T-helper 22 cell (primary cell): ENCODE results near the gene SLC25A3.
A peak's percentile ranks its signal among the peaks of the same experiment; 100 is the strongest.
"Not testable (repeated sequence)": the region's sequence is repeated elsewhere in the genome, so short reads cannot be mapped to it uniquely, and the experiment has no call there.

Source experiments
- DNase-seq: peaks from one replicate; pipeline ENCODE4 v3.0.0-alpha.2; 2020; ENCODE audit warnings: low read depth

SLC25A3 gene

GRCh38 chr12:98594050-98594835 lies 757 bp downstream of the SLC25A3 start:
- no peak for DNase-seq

GRCh38 chr12:98595243-98595988 lies 1.9 kb downstream of the SLC25A3 start:
- DNase-seq = no peak

DNA sequence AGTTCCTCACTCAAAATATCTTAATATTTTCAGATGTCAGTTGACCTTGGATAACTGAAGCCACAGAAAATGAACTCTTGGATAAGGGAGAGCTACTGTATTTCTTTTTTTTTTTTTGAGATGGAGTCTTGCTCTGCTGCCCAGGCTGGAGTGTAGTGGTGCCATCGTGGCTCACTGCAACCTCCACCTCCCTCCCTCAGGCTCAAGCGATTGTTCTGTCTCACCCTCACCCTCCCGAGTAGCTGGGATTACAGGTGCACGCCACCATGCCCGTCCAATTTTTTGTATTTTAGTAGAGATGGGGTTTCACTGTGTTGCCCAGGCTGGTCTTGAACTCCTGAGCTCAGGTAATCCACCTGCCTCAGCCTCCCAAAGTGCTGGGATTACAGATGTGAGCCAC lies 3.8 kb downstream of the SLC25A3 start:
- DNase-seq = not testable (repeated sequence)

- DNase-seq = no peak
Measured at GRCh38 chr12:98601924-98602323, 8.4 kb downstream of the SLC25A3 start.

DNA sequence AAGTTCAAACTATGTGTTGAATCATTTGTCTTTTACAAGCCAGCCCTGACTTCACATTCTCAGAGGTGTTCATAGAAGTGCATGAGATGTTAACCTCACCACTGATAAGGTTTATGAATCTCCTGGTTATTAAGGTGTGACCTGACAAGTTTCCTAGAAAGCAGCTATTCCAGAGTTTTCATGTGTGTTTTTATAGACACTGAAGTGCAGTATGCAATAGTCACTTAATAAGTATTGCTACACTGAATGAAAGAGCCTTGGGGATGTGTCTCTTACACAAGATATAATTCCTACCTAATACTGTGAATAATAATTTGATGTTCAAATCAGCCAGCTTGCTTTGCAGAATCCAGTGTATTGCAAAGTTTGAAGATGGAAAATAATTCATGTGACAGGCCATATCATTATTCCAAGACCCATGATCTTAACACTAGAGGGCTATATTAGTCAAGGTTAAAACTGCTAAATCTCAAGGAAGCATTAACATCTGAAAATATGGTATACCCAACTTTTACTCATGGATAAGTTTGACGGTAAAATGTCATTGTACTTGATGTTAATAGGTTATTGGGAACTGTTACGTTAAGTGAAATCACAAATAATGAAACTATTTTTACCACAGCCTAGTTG lies 13.0 kb downstream of the SLC25A3 start:
- DNase-seq = no peak

DNA sequence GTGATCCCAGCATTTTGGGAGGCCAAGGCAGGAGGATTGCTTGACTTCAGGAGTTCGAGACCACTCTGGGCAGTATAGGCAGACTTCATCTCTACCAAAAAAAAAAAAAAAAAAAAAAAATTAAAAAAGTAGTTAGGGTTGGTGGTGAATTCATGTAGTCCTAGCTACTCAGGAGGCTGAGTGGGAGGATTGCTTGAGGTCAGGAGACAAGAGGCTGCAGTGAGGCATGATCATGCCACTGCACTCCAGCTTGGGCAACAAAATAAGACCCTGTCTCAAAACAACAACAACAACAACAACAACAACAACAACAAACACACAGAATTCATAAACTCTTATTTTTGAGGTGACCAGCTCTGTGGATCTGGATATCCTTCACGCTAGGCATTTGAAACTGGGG lies 17.1 kb downstream of the SLC25A3 start:
- DNase-seq = no peak

- no peak for DNase-seq
Measured at GRCh38 chr12:98612696-98613334, 19.3 kb downstream of the SLC25A3 start.

GRCh38 chr12:98618952-98619351 lies 25.5 kb downstream of the SLC25A3 start:
- DNase-seq = no peak

GRCh38 chr12:98635657-98636323 lies 42.3 kb downstream of the SLC25A3 start:
- DNase-seq = no peak

DNA sequence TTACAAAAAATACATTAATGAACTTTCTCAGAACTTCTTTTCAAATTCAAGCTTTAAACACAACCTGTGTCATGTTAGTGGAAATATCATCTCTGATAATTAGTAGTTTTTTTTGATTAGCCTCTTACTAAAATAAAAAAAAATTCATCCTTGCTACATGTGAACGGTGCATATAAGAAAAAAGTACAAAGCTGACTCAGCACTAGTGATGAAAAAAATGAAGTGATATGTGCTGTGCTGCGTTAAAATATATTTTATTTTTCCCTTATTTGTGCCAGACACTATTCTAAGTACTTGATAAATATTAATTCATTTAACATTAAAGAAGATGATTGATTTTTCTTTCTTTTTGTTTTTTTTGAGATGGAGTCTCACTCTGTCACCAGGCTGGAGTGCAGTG lies 43.6 kb downstream of the SLC25A3 start:
- DNase-seq = no peak

DNA sequence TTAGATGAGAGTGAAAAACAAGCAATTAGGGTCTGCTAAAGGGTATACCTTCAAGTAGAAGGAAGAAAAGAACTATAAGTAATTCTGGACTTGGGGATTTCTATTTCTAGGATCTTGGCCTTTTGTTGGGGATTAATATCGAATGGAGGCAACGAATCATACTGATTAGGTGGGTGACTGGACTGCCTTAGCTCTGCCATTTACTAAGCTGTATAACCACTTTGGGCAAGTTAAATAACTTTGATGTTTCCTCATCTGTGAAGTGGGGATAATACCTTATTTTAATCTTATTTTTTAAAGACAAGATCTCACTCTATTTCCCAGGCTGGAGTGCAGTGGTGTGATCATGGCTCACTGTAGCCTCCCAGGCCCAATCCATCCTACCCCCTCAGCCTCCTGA lies 44.5 kb downstream of the SLC25A3 start:
- DNase-seq = no peak

DNA sequence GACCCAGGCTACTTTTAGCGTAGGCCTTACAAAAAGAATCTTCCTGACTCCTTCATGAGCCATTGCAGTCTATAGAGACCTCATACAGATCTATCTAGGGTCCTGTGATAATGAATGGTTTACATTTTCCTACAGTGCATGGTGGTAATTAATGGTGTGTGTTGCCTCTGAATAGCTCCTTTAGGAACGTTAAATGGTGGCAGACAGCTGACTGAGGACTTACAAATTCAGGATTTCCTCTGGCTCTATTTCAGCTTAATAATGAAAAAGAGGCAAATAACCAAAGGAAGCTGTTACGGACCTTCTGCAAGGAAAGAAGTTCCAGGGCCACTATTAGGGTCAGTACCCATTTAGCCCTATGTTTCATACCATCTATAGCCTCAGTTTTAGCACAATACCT lies 46.0 kb downstream of the SLC25A3 start:
- DNase-seq = no peak

GRCh38 chr12:98642801-98643200 lies 49.3 kb downstream of the SLC25A3 start:
- DNase-seq = not testable (repeated sequence)

DNA sequence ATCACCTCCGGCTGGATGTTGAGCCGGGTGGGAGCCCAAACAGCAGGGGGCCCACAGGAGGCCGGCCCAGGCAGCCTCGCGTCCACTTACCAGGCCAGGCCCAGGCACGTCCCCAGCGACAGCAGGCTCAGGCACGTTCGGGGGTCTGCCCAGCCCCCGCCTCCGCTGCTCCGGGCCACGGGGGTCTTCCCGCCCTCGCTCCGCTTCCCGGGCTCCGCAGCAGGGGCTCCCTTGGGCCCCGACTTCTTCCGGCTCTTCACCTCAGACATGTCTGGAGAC lies 50.9 kb downstream of the SLC25A3 start:
- DNase-seq = no peak

GRCh38 chr12:98644712-98645571 lies 51.5 kb downstream of the SLC25A3 start, which contains the start of the genes APAF1 and IKBIP:
APAF1 (plus strand) TSS chr12:98645290; CDS start chr12:98648360, 3,070 bp downstream.
IKBIP (minus strand) TSS chr12:98644788; CDS start chr12:98644701, 87 bp downstream.
- DNase-seq = peak; percentile 90

DNA sequence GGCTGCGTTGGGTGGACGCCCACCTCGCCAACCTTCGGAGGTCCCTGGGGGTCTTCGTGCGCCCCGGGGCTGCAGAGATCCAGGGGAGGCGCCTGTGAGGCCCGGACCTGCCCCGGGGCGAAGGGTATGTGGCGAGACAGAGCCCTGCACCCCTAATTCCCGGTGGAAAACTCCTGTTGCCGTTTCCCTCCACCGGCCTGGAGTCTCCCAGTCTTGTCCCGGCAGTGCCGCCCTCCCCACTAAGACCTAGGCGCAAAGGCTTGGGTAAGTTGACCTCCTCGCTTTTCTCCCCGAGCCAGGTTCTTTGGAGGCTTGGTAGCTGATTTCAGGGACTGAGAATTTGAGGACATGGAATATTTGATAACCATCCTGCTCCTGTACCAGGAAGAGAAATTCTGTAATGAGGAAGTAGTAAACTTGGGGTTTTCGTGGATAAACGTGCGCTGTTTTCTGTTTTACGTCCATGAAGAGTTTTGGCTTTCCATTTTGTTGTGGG lies 52.1 kb downstream of the SLC25A3 start:
- no peak for DNase-seq

GRCh38 chr12:98646294-98647090 lies 53.0 kb downstream of the SLC25A3 start:
- no peak for DNase-seq

- no peak for DNase-seq
Measured at GRCh38 chr12:98651328-98651727, 57.8 kb downstream of the SLC25A3 start.

DNA sequence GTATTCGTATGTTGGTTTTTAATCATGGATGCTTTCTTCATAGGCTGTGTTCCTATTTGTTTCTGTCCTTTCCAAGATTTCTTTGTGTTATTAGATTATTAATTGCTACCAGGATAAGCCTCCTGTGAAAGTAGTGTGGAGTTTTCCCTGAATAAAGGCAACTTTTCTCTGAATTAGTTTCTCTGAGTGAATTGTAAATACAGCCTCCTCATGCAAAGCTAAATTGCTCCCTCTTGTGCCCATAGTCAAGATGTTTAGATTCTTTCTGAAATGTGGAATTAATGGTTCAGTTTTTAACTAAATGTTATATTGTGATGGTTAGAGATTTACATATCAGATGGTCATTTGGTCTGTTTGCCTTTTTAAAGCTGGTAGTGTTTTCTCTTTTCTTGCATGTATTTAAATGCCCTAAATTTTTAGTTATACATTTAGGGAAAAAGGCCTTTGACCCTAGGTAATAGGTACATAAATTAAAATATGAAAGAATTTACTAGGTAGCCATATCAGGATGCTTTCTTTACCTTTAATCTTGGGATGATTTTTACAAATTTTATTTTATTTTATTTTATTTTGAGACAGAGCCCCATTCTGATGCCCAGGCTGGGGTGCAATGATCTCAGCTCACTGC lies 60.5 kb downstream of the SLC25A3 start:
- no peak for DNase-seq
